HG03280 (cell line): ENCODE measurements around the gene C1RL.
"Not testable (repeated sequence)": the region's sequence is repeated elsewhere in the genome, so short reads cannot be mapped to it uniquely, and the experiment has no call there.

Experiments used
- ATAC-seq: cut with Tn5 transposase; IDR thresholded peaks from one replicate; pipeline ENCODE4 v1.9.1; 2021; ENCODE audit warnings: mild to moderate bottlenecking, moderate library complexity; ENCODE audit not compliant: unreplicated experiment

The C1RL gene

GRCh38 chr12:7067096-7067495, 41.9 kb downstream of the C1RL start:
- ATAC-seq = no peak

GRCh38 chr12:7066596-7066995, 42.4 kb downstream of the C1RL start:
- no peak for ATAC-seq

GRCh38 chr12:7065073-7065623, 43.9 kb downstream of the C1RL start:
- ATAC-seq = no peak

GRCh38 chr12:7064516-7064915, 44.5 kb downstream of the C1RL start:
- ATAC-seq = no peak

- no peak for ATAC-seq
Measured at GRCh38 chr12:7061596-7061995, 47.4 kb downstream of the C1RL start.

- ATAC-seq = no peak
Measured at GRCh38 chr12:7061138-7061537, 47.9 kb downstream of the C1RL start.

- no peak for ATAC-seq
Measured at GRCh38 chr12:7060353-7060954, 48.6 kb downstream of the C1RL start, which contains the start of gene C1S. Gene C1S, plus strand, starts transcription at chr12:7060718. Its CDS starts 1,195 bp downstream, at chr12:7061913.

GRCh38 chr12:7059780-7060179, 49.2 kb downstream of the C1RL start:
- ATAC-seq = no peak

- no peak for ATAC-seq
Measured at GRCh38 chr12:7058850-7059395, 50.1 kb downstream of the C1RL start.

GRCh38 chr12:7058163-7058845, 50.7 kb downstream of the C1RL start:
- no peak for ATAC-seq

- ATAC-seq = not testable (repeated sequence)
Measured at GRCh38 chr12:7055736-7056135, 53.3 kb downstream of the C1RL start.

GRCh38 chr12:7054925-7055324, 54.1 kb downstream of the C1RL start:
- ATAC-seq = no peak

- not testable (repeated sequence) for ATAC-seq
Measured at GRCh38 chr12:7049973-7050372, 59.0 kb downstream of the C1RL start.

GRCh38 chr12:7049445-7049951, 59.5 kb downstream of the C1RL start:
- not testable (repeated sequence) for ATAC-seq

GRCh38 chr12:7047306-7047705, 61.7 kb downstream of the C1RL start:
- ATAC-seq = no peak

GRCh38 chr12:7046383-7047105, 62.5 kb downstream of the C1RL start:
- ATAC-seq = no peak

- no peak for ATAC-seq
Measured at GRCh38 chr12:7045913-7046312, 63.1 kb downstream of the C1RL start.
